GM12878 (cell line): ENCODE measurements around the gene FAM114A1. TPM values are rescaled to one million over a fixed set of nuclear protein-coding genes. Genes with fewer than 3 reads are reported as not detected.
A peak's percentile ranks its signal among the peaks of the same experiment; 100 is the strongest.

ENCODE experiments used
- ATF7 ChIP-seq: fragments of 450-650 bp; IDR thresholded peaks from 2 replicates; pipeline ENCODE4 v1.6.1; 2016; ENCODE audit warnings: low read depth, mild to moderate bottlenecking
- BCL11A ChIP-seq: IDR thresholded peaks from 2 replicates; pipeline ENCODE4 v1.6.1; 2011; ENCODE audit warnings: low read depth, low read length
- CREM ChIP-seq: IDR thresholded peaks from 2 replicates; pipeline ENCODE4 v1.6.1; 2014; ENCODE audit warnings: antibody characterized with exemption, low read depth
- EED ChIP-seq: sonication (generic); IDR thresholded peaks from 2 replicates; pipeline ENCODE4 v1.6.1; 2016; ENCODE audit warnings: antibody characterized with exemption, low read depth
- EP300 ChIP-seq, 2 experiments: fragments of 150-350 bp in 1 of 2; IDR thresholded peaks; 2 replicates each; pipeline ENCODE4 v1.6.1; 2011 to 2012; ENCODE audit warnings: low read depth in 2 of 2, low read length in 2 of 2, borderline replicate concordance in 1 of 2, improper control_type of control experiment in 1 of 2, inconsistent platforms in 1 of 2; ENCODE audit not compliant: control insufficient read depth in 1 of 2
- GABPA ChIP-seq: IDR thresholded peaks from 2 replicates; pipeline ENCODE4 v1.6.1; 2014; ENCODE audit warnings: antibody characterized with exemption, low read depth, mild to moderate bottlenecking, inconsistent platforms
- JUNB ChIP-seq: IDR thresholded peaks from 2 replicates; pipeline ENCODE4 v1.6.1; 2016; ENCODE audit warnings: antibody characterized with exemption, mild to moderate bottlenecking
- MTA2 ChIP-seq: fragments of 450-650 bp; IDR thresholded peaks from 2 replicates; pipeline ENCODE4 v1.6.1; 2016; ENCODE audit warnings: low read depth, mild to moderate bottlenecking, moderate library complexity
- NFIC ChIP-seq: IDR thresholded peaks from 2 replicates; pipeline ENCODE4 v1.6.1; 2012; ENCODE audit warnings: low read depth, mild to moderate bottlenecking, inconsistent platforms, low read length, moderate library complexity
- NR2F1 ChIP-seq: fragments of 450-650 bp; conservative IDR thresholded peaks from 2 replicates; pipeline ENCODE4 v1.6.1; 2017; ENCODE audit warnings: mild to moderate bottlenecking
- STAT1 ChIP-seq: fragments of 450-650 bp; conservative IDR thresholded peaks from 2 replicates; pipeline ENCODE4 v1.6.1; 2014; ENCODE audit warnings: antibody characterized with exemption, mild to moderate bottlenecking
- TCF12 ChIP-seq: IDR thresholded peaks from 2 replicates; pipeline ENCODE4 v1.6.1; 2011; ENCODE audit warnings: low read depth, mild to moderate bottlenecking, low read length
- polyA plus RNA-seq, 11 experiments: library from polyadenylated mRNA; depleted of rRNA in 4 of 11; unstranded in 6 of 11; stranded (reverse) in 5 of 11; fragments of >200 nt; fragmentation: Nextera tagmentation in 4 of 11; fragmentation: Illumina TruSeq in 1 of 11; extraction: Ambion mirVana in 4 of 11; extraction: Trizol in 1 of 11; gene quantifications; 1 replicate in 1 of 11; 2 replicates in 10 of 11; pipeline versions ENCODE4 v1.2.1 to v1.2.3, GENCODE V29; 2011 to 2016; ENCODE audit warnings: inconsistent platforms in 2 of 11, missing spikeins in 2 of 11, low read depth in 1 of 11
- total RNA-seq, 4 experiments: library from RNA; depleted of rRNA in 3 of 4; stranded (reverse); fragments of >200 nt in 3 of 4; fragmentation: Illumina TruSeq in 1 of 4; extraction: Trizol in 1 of 4; gene quantifications; 2 replicates each; pipeline versions ENCODE4 v1.2.1 to v1.2.3, GENCODE V29; 2013 to 2021
- TF ChIP-seq, protein P1 (sequence below): fragments of 450-650 bp; IDR thresholded peaks from 2 replicates; pipeline ENCODE4 v1.6.1; 2017; ENCODE audit warnings: antibody characterized with exemption, mild to moderate bottlenecking, moderate library complexity
- TF ChIP-seq, protein P2 (sequence below): IDR thresholded peaks from 2 replicates; pipeline ENCODE4 v1.6.1; 2012; ENCODE audit warnings: low read length, inconsistent platforms

Gene FAM114A1
- total and polyA plus RNA-seq, 10 of the 15 experiments (the other 5 are each of a cell fraction or from before 2014, with no cell fraction given) = 1.3 to 6.2 (median 3.9) TPM

DNA sequence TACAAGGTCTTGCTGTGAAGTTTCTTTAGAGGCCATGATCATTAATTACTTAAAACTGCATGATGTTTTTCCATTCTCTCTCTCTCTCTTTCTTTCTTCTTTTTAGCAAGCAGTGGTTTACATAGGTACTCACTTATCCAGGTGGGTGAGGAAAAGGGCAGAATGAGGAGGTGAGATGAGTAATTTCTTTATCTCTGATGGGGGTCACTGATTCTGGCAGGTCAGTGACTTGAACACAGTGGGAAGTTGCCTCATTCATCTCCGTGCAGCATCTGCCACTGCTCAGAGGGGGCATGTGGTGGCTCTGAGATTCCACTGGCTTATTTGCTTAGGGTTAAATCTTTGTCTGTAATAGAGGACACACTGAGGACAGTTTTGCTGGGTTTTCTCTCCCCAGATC lies 62.6 kb downstream of the FAM114A1 start (continued):
- TF ChIP-seq BCL11A (0 out of 2 replicates have a peak, but pooled peaks have one; percentile 23), NR2F1 (peak; percentile 73), TCF12 (peak; percentile 51; the same call in 1 of the 2 replicates), ATF7 (peak; percentile 47), GABPA (0 out of 2 replicates have a peak, but pooled peaks have one; percentile 17), EED (peak; percentile 62), CREM (peak; percentile 22; the same call in 1 of the 2 replicates), STAT1 (no peak), JUNB (peak; percentile 78), NFIC (peak; percentile 64), MTA2 (peak; percentile 53; the same call in 1 of the 2 replicates), EP300 (IDR thresholded peaks at IDR 0.05; ENCODE audit: borderline replicate concordance in 1 of 2, control insufficient read depth in 1 of 2, low read depth in 2 of 2, low read length in 2 of 2) (peak in 1 of 2 experiments; percentile 40; a peak in 1 of 4 replicates)
- TF ChIP-seq, protein P1, sequence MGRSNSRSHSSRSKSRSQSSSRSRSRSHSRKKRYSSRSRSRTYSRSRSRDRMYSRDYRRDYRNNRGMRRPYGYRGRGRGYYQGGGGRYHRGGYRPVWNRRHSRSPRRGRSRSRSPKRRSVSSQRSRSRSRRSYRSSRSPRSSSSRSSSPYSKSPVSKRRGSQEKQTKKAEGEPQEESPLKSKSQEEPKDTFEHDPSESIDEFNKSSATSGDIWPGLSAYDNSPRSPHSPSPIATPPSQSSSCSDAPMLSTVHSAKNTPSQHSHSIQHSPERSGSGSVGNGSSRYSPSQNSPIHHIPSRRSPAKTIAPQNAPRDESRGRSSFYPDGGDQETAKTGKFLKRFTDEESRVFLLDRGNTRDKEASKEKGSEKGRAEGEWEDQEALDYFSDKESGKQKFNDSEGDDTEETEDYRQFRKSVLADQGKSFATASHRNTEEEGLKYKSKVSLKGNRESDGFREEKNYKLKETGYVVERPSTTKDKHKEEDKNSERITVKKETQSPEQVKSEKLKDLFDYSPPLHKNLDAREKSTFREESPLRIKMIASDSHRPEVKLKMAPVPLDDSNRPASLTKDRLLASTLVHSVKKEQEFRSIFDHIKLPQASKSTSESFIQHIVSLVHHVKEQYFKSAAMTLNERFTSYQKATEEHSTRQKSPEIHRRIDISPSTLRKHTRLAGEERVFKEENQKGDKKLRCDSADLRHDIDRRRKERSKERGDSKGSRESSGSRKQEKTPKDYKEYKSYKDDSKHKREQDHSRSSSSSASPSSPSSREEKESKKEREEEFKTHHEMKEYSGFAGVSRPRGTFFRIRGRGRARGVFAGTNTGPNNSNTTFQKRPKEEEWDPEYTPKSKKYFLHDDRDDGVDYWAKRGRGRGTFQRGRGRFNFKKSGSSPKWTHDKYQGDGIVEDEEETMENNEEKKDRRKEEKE = no peak
- TF ChIP-seq, protein P2, sequence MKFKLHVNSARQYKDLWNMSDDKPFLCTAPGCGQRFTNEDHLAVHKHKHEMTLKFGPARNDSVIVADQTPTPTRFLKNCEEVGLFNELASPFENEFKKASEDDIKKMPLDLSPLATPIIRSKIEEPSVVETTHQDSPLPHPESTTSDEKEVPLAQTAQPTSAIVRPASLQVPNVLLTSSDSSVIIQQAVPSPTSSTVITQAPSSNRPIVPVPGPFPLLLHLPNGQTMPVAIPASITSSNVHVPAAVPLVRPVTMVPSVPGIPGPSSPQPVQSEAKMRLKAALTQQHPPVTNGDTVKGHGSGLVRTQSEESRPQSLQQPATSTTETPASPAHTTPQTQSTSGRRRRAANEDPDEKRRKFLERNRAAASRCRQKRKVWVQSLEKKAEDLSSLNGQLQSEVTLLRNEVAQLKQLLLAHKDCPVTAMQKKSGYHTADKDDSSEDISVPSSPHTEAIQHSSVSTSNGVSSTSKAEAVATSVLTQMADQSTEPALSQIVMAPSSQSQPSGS = peak; percentile 48; the same call in 1 of the 2 replicates
- TF ChIP-seq, all 136 proteins: peak for 17
